ENCODE data around the gene SENP2.
"Not testable (repeated sequence)": the region's sequence is repeated elsewhere in the genome, so short reads cannot be mapped to it uniquely, and the experiment has no call there.

The SENP2 gene

DNA sequence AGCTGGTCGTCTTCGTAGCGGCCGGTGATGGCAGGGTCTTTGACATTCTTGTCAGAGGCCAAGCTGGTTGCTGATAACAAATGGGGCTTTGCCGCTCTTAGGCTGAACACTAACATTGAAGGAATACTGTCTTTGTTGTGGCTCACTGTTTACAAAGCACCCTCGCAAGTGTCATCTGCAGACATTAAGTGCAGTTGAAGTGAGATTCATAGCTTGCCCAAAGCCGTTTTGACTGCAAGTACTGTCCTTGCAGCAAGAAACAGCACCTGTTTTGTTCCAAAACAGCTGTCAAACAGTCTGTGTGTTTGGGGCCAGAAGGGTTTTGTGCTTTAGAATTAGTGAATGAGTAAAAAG is 568 bp downstream of the SENP2 start:
- no peak for DNase-seq (ENCODE audit: low read depth)

DNA sequence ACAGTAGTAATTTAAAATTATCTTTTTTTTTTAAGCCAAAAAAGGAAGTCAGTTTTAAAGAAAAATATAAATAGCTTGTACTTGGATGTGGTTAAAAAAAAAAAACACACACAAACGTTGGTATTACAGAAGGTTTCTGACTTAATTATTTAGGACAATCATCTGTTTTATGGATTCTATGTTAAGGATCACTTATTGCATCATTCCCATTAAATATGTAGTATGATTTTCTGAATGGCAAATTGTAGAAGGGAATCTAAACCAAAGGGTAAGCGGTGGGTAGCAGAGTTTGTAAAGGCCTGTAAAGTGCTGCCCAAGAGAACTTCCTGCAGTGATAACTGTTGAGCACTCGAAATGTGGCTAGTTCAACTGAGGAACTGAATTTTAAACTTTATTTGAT is 8.0 kb downstream of the SENP2 start:
- DNase-seq (ENCODE audit: low read depth) = no peak

DNA sequence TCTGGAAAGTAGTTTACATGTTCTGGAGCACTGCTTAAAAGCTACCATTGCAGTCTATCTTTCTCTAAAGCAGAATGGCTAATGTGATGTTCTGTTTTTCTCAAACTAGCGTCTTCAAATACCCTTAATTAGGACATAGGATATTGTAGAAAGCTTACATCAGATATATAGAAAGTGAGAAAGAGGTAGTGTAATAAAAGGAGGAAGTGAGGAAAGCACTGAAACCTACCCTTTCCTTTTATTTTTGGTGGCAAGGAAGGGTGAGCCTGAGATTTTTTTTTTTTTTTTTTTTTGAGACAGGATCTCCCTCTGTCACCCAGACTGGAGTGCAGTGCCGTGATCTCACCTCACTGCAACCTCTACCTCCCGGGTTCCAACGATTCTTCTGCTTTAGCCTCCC is 9.4 kb downstream of the SENP2 start:
- no peak for DNase-seq (ENCODE audit: low read depth)

DNA sequence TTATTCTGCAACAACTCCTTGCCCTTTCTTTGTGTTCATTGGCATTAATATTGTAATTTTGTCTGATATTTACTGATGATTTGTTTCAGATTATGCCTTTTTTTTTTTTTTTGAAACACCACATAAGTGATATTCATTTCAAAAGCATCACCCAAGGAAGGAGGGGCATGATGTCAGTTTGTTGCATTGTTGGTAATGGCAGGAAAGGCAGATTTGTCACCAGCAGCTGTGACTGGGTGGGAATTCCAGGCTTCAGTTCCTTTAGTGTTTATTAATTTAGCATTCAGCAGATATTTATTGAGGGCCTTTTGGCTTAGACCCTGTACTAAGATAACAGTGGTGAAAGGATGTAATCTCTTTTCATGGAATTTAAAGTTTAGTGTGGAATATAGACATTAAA is 19.5 kb downstream of the SENP2 start:
- no peak for DNase-seq (ENCODE audit: low read depth)

DNA sequence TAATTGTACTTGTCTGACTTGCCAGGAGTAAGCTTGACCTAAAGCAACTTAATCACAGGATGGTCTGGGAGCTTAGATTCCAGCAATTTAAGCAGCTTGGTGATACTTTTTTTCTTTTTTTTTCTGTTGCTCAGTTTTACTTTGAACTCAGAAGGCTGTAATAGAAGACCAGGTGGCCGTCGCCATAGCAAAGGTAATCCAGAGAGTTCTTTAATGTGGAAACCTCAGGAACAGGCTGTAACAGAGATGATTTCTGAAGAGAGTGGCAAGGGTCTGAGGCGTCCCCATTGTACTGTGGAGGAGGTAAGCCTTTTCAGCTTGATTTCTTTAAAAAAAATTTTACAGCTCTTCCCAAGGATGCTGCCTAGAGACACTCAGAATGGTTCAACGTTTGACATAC is 20.1 kb downstream of the SENP2 start:
- DNase-seq (ENCODE audit: low read depth) = no peak

DNA sequence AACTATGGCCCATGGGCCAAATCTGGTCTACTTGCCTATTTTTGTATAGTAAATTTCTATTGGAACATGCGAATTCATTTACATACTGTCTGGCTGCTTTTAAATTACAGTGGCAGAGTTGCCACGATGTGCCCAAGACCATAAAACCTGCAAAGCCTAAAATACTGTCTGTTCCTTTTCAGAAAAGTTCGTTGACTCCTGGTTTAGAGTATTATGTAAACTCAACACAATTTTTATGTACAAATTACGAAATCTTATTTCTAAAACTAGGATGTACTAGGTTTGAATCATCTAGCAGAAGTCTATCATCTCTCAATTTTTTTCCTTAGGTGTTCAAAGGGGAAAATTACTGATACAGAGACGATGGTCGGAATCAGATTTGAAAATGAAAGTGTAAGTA is 26.9 kb downstream of the SENP2 start:
- DNase-seq (ENCODE audit: low read depth) = no peak

DNA sequence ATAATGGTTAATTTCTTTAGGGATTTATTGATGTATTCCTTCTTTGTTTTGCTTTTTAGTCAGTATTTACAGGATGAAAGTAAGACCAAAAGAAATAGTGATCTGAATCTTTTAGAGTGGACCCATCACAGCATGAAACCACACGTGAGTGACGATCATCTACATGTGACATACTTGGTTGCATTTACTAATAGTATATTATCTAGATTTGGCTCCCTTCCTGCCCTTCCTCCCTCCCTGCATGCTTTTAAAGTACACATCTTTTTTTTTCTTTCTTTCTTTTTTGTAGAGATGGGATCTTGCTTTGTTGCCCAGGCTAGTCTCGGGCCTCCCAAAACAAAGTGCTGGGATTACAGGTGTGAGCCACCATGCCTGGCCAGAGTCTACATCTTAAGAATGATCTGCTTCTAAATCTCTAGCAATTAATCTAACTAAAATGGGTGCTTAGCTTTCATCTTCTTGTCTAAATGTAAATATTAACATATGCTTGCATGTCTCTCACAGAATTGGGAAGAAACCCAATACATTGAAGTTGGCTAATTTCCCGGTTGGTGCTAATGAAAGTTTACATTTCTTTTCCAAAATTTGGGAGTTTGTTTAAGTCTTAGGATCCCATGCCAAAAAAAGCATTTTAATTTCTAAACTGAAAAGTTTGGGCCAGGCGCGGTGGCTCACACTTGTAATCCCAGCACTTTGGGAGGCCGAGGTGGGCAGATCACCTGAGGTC is 38.0 kb downstream of the SENP2 start:
- no peak for DNase-seq (ENCODE audit: low read depth)

DNA sequence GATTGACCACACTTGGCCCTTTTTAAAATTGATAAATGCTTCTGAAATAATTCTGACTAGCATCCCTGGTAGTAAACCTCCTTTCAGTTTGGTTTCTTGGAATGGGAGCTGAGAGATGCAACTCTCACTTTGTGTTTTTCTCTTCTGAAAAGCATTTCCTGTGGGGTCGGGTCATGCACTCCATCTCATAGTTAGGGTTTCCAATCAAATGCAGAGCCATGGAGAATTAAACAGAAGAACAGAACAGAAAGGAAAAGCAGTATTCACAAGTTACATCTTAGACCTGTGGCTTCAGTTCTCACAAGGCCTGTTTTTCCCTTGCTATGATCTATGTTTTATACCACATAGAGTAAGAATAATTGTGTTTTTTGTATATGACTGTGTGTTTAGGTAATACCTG is 39.7 kb downstream of the SENP2 start:
- DNase-seq (ENCODE audit: low read depth) = no peak

DNA sequence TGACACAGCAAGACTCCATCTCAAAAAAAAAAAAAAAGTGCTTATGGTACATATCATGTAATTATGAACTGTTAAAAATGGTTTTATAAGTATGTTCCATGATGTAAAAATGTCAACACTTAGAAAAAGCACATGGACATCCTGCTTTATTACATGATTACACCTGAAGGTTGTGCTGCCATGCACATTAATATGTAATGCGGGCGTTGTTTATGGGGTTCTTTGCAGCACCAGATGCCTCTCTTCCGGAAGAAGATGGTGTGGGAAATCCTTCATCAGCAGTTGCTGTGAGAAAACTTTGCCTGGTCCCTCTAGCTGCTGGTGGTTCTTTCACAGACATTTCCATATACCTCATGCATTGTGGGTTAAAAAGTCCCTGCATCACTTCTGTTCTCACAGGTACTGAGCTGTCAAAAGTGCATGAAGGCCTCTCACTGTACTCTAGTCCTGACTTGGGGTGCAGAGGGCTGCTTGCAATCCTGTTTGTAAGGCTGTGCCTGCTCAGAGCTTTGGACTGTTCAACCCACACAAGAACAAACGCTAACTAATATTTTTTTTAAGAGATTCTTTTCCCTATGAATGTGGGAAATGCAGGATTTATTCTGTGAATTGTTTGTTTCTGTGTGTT is 43.6 kb downstream of the SENP2 start:
- peak; percentile 13 for DNase-seq (ENCODE audit: low read depth)

DNA sequence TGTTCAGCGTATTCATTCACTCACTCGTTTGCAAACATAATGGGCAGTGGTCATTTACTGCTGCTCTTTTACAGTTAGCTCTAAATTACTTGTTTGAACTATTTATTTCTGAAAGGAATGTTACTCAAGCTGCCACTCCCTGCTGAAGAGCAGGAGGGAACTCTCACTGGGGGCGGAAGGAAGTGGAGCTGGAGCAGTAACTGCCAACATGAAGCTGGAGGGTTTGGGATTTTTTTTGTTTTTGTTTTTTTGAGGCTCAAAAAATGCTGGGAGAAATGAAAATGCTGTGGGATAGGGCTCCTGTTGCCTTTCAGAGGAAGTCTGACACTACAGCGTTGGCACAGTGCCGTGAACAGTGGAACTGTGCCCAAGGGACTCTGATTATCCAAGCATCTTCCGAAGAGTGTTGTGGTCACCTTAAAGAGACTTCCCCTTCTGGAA is 44.1 kb downstream of the SENP2 start:
- DNase-seq (ENCODE audit: low read depth) = peak; percentile 17

DNA sequence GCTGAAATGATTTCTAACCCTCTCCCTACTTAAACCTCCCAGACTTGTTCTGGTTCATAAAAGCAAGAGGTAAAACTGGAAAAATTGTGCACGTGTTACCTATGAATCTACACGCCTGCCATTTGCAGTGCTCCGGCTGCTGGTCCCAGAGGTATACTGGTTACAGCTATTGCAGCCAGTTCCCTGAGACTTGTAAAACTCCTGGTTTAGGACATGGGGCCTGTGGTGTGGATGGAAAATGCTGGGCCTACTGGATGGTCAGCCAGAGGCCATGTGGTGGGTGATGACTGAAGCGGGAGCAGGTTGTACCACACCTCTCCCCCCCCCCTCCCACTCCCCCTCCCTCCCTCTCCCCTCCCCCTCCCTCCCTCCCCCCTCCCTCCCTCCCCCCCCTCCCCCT is 45.0 kb downstream of the SENP2 start:
- peak; percentile 38 for DNase-seq (ENCODE audit: low read depth)

DNA sequence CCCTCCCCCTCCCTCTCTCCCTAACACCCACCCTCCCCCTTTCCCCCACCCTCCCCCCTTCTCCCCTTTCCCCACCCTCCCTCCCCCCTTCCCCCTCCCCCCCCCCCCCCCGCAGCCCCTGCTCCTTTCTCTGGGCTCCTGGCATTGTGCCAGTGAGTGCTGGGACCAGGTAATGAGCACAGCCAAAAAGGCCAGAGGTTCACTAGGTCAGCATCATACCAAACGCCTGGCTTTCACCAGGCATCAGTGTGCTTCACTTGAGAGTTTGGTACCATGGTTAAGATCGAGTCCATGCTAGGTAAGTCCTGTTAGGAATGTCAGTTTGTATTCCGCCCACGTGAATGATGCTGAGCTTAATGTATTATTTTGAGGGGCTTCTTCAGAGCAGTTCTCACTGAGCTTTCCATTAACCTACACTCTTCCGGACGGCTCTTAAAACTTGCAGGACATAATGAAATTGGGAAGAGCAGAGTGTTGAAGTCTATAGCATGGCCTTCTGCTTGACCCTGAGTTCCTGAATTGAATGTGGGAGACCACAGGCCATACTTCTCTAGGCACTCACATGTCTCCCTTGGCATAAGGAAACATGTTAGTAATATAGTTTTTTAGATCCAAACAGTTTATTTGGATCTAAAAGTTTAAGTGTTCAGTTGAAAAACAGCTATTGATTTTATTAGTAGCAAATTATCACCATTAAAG is 45.6 kb downstream of the SENP2 start:
- peak; percentile 22 for DNase-seq (ENCODE audit: low read depth)

DNA sequence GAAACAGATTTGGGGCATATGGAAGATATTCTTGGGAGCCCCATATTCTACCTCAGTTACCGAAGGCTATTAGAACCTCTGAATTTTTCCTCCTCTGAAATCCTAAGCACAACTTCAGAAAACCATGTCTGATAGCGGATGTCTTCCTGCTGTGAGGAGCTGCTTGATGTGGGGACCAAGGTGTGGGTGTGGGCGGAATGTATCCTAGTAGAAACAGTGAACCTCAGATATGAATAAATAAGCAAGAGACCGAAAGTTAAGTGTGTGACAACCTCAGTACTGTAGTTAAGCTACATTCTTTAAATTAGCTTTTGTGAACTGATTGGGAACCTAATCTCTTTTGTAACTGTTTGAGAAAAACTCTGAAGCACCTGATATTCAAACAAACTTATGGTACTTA is 46.9 kb downstream of the SENP2 start:
- DNase-seq (ENCODE audit: low read depth) = no peak

DNA sequence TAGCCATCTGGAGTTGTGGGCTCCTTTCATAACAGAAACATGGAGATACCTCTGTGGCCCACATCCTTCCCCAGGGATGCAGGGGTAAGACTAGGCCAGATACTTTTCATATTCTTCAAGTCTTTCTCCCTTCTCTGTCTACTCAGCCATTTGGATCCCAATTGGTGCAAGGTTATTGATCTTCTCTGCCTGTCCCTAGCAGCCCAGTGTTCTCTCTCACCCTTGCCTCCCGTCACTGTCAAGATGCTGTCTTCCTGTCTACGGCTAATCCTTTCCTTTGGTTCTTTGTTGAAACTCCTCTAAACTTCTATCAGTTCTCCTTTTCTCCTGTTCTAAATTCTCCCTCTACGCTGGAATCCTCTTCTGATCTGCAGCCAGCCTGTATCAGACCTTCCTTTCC is 51.3 kb downstream of the SENP2 start:
- DNase-seq (ENCODE audit: low read depth) = no peak

DNA sequence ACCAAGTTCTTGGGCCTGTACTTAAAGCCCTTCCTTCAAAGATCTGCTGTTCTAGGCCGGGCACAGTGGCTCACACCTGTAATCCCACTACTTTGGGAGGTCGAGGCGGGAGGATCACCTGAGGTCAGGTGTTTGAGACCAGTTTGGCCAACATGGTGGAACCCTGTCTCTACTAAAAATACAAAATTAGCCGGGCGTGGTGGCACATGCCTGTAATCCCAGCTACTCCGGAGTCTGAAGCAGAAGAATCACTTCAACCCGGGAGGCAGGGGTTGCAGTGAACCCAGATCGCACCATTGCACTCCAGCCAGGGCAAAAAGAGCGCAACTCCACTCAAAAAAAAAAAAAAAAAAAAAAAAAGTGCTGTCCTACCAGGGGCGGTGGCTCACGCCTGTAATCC is 52.6 kb downstream of the SENP2 start:
- DNase-seq (ENCODE audit: low read depth) = not testable (repeated sequence)

DNA sequence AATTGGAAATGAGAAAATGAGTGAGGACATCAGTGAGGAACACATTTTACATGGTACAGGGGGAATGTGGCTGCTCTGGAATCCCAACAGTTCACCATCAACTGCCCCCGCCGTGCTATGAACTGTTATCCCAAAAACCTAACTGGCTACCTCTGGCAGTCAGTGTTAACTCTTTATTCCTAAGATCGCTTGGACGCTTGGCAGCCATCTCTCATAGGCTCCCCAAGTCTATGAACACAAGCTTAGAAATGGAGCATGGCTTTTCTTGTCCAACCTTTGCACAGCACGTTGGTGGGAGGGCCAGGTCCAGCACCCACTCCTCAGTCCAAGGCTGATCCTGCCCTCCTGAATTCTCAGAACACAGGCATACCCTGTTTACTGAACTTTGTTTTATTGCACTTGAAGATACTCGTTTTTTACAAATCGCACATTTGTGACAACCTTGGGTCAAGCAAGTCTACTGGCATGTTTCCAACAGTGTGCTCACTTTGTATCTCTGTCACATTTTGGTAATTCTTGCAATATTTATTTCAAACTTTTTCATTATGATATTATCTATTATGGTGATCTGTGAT is 53.6 kb downstream of the SENP2 start:
- DNase-seq (ENCODE audit: low read depth) = no peak

DNA sequence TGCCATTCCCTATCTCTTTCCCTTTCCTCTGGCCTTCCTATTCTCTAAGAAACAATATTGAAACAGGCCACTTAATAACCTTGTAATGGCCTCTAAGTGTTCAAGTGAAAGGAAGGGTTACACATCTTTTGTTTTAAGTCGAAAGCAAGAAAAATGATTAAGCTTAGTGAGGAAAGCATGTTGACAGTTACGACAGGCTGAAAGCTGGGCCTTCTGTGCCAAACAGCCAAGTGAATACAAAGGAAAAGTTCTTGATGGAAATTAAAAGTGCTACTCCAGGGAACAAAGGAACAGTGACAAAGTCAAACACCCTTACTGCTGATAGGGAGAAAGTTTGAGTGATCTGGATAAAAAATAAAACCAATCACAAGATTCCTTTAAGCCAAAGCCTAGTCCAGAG is 54.2 kb downstream of the SENP2 start:
- DNase-seq (ENCODE audit: low read depth) = no peak

DNA sequence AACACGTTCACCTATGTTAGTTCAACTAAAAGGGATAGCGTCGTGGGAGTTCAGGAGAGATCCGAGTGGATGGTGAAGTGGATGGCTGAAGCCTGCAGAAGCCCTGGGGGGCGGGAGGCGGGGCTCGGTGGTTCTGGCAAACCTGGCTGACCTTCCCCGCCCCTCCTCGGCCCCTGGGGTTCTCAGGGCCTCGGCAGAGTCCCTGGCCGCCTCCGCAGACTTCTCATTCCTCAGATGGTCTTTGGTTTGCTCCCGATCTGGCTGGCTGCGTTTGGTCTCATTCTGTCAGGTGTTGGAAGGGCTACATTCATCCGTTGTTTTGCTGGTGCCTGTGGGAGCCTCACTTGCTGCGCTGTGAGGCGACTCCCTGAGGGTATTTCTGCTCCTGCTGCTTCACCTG is 59.1 kb downstream of the SENP2 start:
- not testable (repeated sequence) for DNase-seq (ENCODE audit: low read depth)

DNA sequence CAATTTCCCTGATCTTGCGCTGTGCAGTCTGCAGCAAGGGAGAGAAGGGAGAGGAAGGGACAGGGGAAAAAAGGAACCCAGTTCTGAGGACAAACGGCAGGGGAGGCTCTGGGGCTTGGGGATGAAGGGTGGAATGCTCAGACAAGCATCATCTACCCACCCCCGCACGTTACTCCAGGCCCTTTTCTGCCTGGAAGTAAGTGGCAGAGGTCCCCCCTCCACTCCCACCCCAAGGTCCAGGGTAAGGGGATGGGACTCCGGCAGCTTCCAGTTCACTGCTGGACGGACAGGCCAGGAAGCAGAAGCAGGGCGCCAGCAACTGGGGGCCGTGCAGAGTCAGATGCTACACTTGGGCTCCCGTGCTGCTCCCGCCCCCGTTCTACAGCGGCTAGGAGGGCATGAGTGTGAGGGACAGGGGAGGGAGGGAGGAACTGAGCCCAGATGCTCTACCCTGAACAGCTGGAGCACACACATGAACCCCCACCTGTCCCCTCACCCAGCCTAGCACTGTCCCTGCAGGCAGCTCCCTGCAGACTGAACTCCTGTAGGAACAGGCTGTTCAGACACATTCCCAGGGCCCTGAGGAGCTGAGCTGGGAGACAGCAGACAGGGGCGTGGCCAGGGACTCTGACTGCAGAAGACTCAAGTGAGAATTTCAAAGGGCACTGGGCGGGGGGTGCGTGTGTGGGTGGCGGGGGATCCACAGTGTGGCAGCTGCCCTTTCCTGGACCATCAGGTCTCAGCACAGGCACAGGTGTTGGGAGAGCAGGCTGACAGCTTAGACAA is 59.7 kb downstream of the SENP2 start:
- peak; percentile 42 for DNase-seq (ENCODE audit: low read depth)

DNA sequence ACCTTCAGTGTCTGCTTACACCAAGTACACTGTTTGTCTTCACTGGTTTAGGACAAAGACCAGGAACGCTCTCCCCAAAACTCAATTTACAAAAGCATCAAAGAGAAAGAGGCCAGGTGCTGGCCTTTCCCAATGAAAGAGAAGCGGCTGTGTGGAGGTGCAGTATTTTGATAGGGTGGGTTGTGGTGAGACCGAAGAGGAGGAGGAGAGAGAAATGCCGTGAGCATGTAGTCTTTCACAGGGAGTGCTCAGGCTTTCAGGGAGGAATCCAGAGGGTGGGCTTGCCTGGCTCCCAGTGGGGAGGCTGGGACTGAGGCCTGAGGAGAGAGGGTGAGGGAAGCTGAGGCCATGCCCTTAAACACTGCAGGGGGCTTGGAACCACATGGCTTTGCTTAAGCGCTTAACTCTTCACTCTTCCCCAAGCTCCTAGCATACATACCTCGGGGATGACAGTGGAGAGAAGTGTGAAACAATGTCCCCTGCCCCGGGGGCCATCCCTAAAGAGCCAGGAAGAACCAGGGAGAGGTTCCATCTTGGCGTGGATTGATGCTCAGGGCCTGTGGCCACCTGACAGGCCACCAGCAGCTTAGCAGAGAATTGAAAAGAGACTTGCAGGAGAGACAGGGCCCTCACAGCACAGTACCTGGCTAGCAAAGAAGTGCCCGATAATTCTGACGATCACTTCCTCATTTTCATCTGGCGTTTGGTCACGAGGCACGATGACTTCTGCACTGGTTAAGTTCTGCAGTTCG is 60.5 kb downstream of the SENP2 start:
- no peak for DNase-seq (ENCODE audit: low read depth)

DNA sequence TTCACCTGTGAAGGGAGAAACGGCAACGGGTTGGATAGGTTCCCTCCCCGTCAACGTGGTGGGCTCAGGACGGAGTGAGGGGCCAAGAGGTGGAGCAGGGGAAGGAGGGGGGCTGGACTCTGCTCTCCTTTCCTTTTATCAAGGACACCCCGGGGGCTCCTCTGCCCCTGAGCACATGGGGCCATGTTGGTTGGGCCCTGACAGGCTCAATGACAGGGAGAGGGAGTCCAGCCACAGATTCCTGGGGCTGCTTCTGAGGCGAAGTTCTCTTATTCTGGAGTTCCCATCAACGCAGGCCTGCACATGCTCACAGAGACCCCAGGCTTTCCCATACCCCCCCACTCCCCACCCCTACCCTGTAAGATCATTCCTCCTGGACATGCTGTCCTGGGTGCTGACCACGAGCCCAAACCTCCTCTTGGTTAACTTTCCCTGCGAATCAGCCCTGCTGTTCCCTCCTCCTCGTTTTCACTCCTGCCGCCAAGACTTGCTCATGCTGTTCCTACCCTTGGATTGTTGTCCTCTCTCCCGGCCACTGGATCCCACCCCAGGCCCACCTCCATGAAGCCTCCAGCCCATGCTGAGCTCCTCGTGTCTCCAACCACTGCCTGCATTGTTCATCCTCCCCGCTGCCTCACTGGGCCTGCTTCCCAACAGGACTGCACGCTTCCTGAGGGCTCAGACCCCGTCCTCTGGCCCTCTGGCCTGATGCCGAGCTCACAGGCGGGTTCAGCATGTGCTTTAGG is 61.2 kb downstream of the SENP2 start:
- no peak for DNase-seq (ENCODE audit: low read depth)

Data from amniotic epithelial cell (primary cell).